ENCODE results near the gene SOX8.

SOX8 gene

GRCh38 chr16:983044-984030, 1.8 kb downstream of the SOX8 start:
- no peak for DNase-seq (ENCODE audit: low spot score)
- Histone ChIP-seq H3K4me3 (peak overlapping the region; percentile 85), H3K27ac (no peak overlapping the region)
- no peak for TF ChIP-seq CTCF (IDR thresholded peaks at IDR 0.05)

GRCh38 chr16:984121-984694, 2.6 kb downstream of the SOX8 start:
- DNase-seq (ENCODE audit: low spot score), result no peak
- TF ChIP-seq CTCF (IDR thresholded peaks at IDR 0.05), result no peak
- Histone ChIP-seq H3K27ac (no peak overlapping the region), H3K4me3 (no peak overlapping the region)

GRCh38 chr16:984736-985636, 3.4 kb downstream of the SOX8 start:
- Histone ChIP-seq H3K27ac (no peak overlapping the region), H3K4me3 (no peak overlapping the region)
- no peak for DNase-seq (ENCODE audit: low spot score)
- TF ChIP-seq CTCF (IDR thresholded peaks at IDR 0.05), result no peak

GRCh38 chr16:985646-986400, 4.3 kb downstream of the SOX8 start:
- Histone ChIP-seq H3K4me3 (no peak overlapping the region), H3K27ac (no peak overlapping the region)
- no peak for DNase-seq (ENCODE audit: low spot score)
- no peak for TF ChIP-seq CTCF (IDR thresholded peaks at IDR 0.05)

GRCh38 chr16:986411-986810, 4.8 kb downstream of the SOX8 start:
- Histone ChIP-seq H3K4me3 (no peak overlapping the region), H3K27ac (no peak overlapping the region)
- no peak for TF ChIP-seq CTCF (IDR thresholded peaks at IDR 0.05)
- no peak for DNase-seq (ENCODE audit: low spot score)

- no peak for DNase-seq (ENCODE audit: low spot score)
- no peak overlapping the region for H3K27ac ChIP-seq
Observed at GRCh38 chr16:986925-987582, 5.5 kb downstream of the SOX8 start.

More at GRCh38 chr16:986925-987582, 5.5 kb downstream of the SOX8 start:
- TF ChIP-seq CTCF (IDR thresholded peaks at IDR 0.05), result no peak
- H3K4me3 ChIP-seq, result no peak overlapping the region
